Temporal lobe (tissue), 1 donor: ENCODE results near the gene GMCL2. TPM values are rescaled to one million over a fixed set of nuclear protein-coding genes. Genes with fewer than 3 reads are reported as not detected.

Source experiments
- total RNA-seq: library from RNA; depleted of rRNA; stranded (reverse); fragments of >200 nt; gene quantifications from one replicate; pipeline ENCODE4 v1.2.3, GENCODE V29; 2014

GMCL2 gene
- total RNA-seq, 1 donor from 2014 or later = not detected

Other genes with a start within 250 kb of the GMCL2 start
- gene PROP1, start 191.1 kb downstream of the GMCL2 start, total RNA-seq = not detected
- gene N4BP3, start 73.8 kb downstream of the GMCL2 start, total RNA-seq = 7.4 TPM
- gene RMND5B, start 56.4 kb downstream of the GMCL2 start, total RNA-seq = 16.7 TPM
- 88.0 TPM for gene NHP2, start 33.5 kb downstream of the GMCL2 start, total RNA-seq
- gene HNRNPAB, start 17.2 kb upstream of the GMCL2 start, total RNA-seq = 44.0 TPM
- gene PHYKPL, start 45.4 kb upstream of the GMCL2 start, total RNA-seq = 10.8 TPM